Measurements from ENCODE around the gene ADCY7.

GRCh38 chr16:50290856-50291255, 24.5 kb downstream of the ADCY7 start:
- no peak for TF ChIP-seq CTCF (IDR thresholded peaks at IDR 0.05; ENCODE audit: low read length)
- TF ChIP-seq EZH2phosphoT487 (IDR thresholded peaks at IDR 0.05; ENCODE audit: low read length): no peak
- TF ChIP-seq EZH2 (optimal IDR thresholded peaks at IDR 0.05; ENCODE audit: low read depth, low read length): no peak

Measured in MM.1S (cell line).